ENCODE results near the gene ITSN1.

DNA sequence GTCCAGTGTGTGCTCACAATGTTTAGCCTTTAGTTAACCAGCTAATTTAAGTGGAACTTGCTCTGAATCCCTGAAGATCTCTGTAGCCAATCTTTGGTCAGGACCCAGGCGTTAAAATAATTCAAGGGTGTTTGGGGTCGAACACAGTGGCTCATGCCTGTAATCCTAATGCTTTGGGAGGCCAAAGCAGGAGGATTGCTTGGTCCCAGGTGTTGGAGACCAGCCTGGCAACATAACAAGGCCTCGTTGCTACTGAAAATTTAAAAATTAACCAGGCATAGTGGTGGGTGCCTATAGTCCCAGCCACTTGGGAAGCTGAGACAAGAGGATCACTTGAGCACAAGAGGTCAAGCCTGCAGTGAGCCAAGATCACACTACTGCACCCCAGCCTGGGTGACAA is 94.3 kb downstream of the ITSN1 start:
- TF ChIP-seq, protein P1, sequence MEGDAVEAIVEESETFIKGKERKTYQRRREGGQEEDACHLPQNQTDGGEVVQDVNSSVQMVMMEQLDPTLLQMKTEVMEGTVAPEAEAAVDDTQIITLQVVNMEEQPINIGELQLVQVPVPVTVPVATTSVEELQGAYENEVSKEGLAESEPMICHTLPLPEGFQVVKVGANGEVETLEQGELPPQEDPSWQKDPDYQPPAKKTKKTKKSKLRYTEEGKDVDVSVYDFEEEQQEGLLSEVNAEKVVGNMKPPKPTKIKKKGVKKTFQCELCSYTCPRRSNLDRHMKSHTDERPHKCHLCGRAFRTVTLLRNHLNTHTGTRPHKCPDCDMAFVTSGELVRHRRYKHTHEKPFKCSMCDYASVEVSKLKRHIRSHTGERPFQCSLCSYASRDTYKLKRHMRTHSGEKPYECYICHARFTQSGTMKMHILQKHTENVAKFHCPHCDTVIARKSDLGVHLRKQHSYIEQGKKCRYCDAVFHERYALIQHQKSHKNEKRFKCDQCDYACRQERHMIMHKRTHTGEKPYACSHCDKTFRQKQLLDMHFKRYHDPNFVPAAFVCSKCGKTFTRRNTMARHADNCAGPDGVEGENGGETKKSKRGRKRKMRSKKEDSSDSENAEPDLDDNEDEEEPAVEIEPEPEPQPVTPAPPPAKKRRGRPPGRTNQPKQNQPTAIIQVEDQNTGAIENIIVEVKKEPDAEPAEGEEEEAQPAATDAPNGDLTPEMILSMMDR (IDR thresholded peaks at IDR 0.05) = no peak
- TF ChIP-seq POLR2A (IDR thresholded peaks at IDR 0.05) = no peak
